Ectodermal cell (in vitro differentiated cells): Measurements from ENCODE around the gene SNX24. TPM values are rescaled to one million over a fixed set of nuclear protein-coding genes. Genes with fewer than 3 reads are reported as not detected.

Experiments used
- H3K27ac ChIP-seq: 2 replicates; pipeline ENCODE4 v1.7.0; 2013; ENCODE audit warnings: mild to moderate bottlenecking, low read depth, low read length; ENCODE audit not compliant: insufficient read depth, poor library complexity, severe bottlenecking
- H3K27me3 ChIP-seq: 2 replicates; pipeline ENCODE4 v1.7.0; 2013; ENCODE audit warnings: mild to moderate bottlenecking, low read length; ENCODE audit not compliant: insufficient read depth, control insufficient read depth, poor library complexity, severe bottlenecking
- H3K36me3 ChIP-seq: one replicate; pipeline ENCODE4 v1.7.0; 2013; ENCODE audit warnings: low read length; ENCODE audit not compliant: control insufficient read depth, insufficient read depth
- H3K4me1 ChIP-seq: one replicate; pipeline ENCODE4 v1.7.0; 2013; ENCODE audit warnings: low read length; ENCODE audit not compliant: control insufficient read depth, insufficient read depth
- H3K4me3 ChIP-seq: 2 replicates; pipeline ENCODE4 v1.7.0; 2013; ENCODE audit warnings: low read depth, low read length, control low read depth; ENCODE audit not compliant: insufficient read depth
- H3K9me3 ChIP-seq: 2 replicates; pipeline ENCODE4 v1.7.0; 2013; ENCODE audit warnings: mild to moderate bottlenecking, low read length, moderate library complexity; ENCODE audit not compliant: control insufficient read depth
- WGBS, 2 experiments: methylation state at CpG; one replicate each; pipeline ENCODE4 v1.1.7; 2013; ENCODE audit warnings: missing lambda C conversion rate in 2 of 2; 5-methylcytosine and 5-hydroxymethylcytosine counted together
- polyA plus RNA-seq, 4 experiments: library from polyadenylated mRNA; stranded (reverse); fragments of 50-300 nt; gene quantifications; one replicate each; pipeline ENCODE4 v1.2.3, GENCODE V29; 2013

The SNX24 gene, protein sequence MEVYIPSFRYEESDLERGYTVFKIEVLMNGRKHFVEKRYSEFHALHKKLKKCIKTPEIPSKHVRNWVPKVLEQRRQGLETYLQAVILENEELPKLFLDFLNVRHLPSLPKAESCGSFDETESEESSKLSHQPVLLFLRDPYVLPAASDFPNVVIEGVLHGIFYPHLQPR
- polyA plus RNA-seq (2013, experiment 1 of 4), result 14.1 TPM
- 12.8 TPM for polyA plus RNA-seq (2013, experiment 2 of 4)
- polyA plus RNA-seq (2013, experiment 3 of 4), result 10.7 TPM
- 11.9 TPM for polyA plus RNA-seq (2013, experiment 4 of 4)

DNA sequence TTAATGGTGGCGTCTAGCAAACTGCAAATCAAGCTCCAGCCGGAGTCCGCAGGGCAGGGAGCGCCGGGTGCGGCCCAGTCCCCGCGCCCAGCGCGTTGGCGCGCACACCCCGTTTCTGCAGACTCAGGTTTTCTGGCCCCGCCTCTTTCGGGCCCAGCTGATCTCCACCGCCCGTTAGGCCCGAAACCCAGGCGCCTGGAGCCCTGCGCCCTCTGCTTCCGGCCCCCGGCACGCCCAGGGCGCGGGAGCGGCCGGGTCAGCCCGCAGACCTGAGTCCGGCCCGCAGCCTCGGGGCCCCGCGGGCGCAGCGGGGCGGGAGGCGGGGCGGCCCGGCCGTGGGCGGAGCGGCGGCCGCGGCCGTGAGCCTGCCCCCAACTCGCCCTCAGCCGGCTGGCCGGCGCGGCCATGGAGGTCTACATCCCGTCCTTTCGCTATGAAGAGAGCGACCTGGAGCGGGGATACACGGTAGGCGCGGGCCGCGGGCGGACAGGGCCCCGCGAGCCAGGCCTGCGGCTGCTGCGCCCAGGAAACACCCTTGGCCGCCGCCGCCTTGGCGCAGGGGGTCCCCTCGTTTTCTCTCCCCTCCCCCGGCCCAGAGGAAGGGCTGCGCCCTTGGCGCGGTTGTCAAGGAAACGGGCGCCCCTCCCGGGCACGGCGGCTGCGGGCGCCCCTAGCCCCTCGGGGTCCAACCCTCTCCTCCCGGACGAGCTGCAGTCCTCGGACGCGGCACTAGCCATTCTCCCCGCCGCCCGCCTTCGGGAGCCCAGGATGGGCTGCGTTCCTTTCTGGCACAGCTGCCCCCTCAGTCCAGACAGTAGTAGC is at the start of gene SNX24:
SNX24 (plus strand) TSS at position 385 of the 822 bp plus-strand sequence; CDS start at position 406, 21 bp downstream.
- peaks cover 23% of the 10 kb centered on the region for H3K27me3 ChIP-seq
- peak within 1 kb of the TSS; percentile 60 for H3K4me3 ChIP-seq
- H3K4me1 ChIP-seq, result no peaks in the 10 kb centered on the region
- no peaks in the 10 kb centered on the region for H3K36me3 ChIP-seq
- H3K27ac ChIP-seq, result peak within 1 kb of the TSS; percentile 17
- WGBS, 2 experiments, result 0% methylated on average over 92 of the region's 92 CpGs
- H3K9me3 ChIP-seq, result no peaks in the 10 kb centered on the region

DNA sequence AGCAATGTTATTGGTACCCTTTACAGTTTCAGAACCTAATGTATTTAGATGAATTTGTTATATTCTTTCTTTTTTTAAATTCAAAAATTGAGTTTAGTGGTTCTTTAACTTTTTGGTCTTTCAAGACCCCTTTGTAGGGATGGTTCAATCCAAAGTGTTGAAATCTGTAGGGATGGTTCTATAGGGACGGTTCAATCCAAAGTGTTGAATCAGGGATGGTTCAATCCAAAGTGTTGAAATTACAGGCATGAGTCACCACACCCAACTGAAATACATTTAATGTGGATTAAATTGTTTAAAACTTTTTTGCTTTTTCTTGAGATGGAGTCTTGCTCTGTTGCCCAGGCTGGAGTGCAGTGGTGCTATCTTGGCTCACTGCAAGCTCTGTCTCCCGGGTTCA is 39.9 kb upstream of the SNX24 start:
- peaks cover 10% of the 10 kb centered on the region for H3K4me1 ChIP-seq
- WGBS, 2 experiments, result 93 to 97% methylated on average over 2 of the region's 2 CpGs
- H3K36me3 ChIP-seq, result no peaks in the 10 kb centered on the region
- H3K27ac ChIP-seq, result no peak overlapping the region
- H3K9me3 ChIP-seq, result no peaks in the 10 kb centered on the region
- no peak overlapping the region for H3K4me3 ChIP-seq
- H3K27me3 ChIP-seq, result no peaks in the 10 kb centered on the region

DNA sequence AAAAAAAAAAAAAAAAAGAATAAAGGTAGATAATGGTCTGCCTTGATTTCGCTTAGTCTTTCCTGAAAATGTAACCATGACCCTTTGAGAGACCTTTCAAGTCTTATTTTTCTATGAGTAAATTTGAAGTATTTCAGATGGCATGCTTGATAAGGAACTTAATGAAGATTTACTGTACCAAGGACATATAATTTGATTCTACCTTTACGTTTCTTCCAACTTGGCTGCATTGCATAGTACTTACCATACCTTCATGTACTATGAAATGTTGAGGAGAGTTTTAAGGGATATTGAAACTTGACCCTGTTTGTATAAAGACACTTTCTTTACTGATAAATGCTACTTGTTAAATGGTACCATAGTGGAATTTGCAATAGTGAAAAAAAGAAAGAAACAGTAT is 35.0 kb upstream of the SNX24 start:
- no peak overlapping the region for H3K27ac ChIP-seq
- no peaks in the 10 kb centered on the region for H3K27me3 ChIP-seq
- H3K4me1 ChIP-seq, result peaks cover 10% of the 10 kb centered on the region
- WGBS, 2 experiments, result 100% methylated on average over 1 of the region's 2 CpGs; no CpG with 5 or more reads in 1 of the 2 experiments
- H3K9me3 ChIP-seq, result no peaks in the 10 kb centered on the region
- no peaks in the 10 kb centered on the region for H3K36me3 ChIP-seq
- no peak overlapping the region for H3K4me3 ChIP-seq

DNA sequence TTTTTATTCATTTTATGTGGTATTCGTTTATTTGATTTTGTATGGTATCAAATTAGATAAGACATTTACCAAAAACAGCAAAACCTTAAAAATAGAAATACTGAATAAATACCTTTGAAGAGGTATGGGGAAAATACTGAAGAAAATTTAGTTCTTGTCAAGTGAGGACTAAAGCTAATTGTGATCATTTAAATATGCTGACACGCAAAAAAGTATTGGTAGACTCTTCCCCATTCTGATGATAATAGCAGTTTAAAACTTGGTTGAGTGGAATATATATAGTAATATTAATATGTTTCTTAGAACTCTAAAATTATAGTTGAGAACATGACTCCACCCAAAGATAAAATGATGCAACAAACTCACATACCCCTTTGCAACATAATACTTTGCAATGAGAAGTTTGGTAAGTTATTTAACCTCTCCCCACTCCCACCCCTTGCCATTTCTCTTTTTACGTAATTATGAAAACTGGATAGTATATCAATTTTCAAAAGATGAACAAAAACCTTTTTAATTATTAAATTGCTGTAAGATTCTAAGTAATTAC is 30.1 kb upstream of the SNX24 start:
- no peaks in the 10 kb centered on the region for H3K9me3 ChIP-seq
- WGBS, 2 experiments, result 100% methylated on average over 1 of the region's 3 CpGs

DNA sequence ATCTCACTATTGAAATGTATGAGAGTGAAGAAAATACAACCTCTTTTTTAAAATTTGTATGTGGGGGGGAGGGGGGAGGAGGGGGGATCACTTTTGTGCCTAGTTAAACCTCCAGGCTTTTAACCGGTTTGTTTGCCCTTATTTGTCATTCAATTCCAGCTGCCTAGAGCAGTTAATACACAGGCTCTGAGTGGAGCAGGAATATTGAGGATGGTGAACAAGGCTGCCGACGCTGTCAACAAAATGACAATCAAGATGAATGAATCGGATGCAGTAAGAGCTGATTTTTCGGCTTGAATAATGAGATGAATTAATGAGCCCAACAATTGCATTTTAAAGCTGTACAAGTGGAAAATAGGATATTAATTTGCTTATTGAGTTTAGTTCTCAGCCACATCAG is 28.7 kb upstream of the SNX24 start:
- WGBS, 2 experiments, result 47 to 49% methylated on average over 5 of the region's 5 CpGs
- Histone ChIP-seq H3K27me3 (no peaks in the 10 kb centered on the region), H3K36me3 (peaks cover 21% of the 10 kb centered on the region), H3K4me3 (no peak overlapping the region), H3K4me1 (peaks cover 5% of the 10 kb centered on the region), H3K9me3 (no peaks in the 10 kb centered on the region), H3K27ac (no peak overlapping the region)

More for the DNA sequence above, 30.1 kb upstream of the SNX24 start:
- H3K36me3 ChIP-seq, result peaks cover 14% of the 10 kb centered on the region
- H3K4me3 ChIP-seq, result no peak overlapping the region
- H3K27ac ChIP-seq, result no peak overlapping the region
- H3K27me3 ChIP-seq, result no peaks in the 10 kb centered on the region
- peaks cover 5% of the 10 kb centered on the region for H3K4me1 ChIP-seq

DNA sequence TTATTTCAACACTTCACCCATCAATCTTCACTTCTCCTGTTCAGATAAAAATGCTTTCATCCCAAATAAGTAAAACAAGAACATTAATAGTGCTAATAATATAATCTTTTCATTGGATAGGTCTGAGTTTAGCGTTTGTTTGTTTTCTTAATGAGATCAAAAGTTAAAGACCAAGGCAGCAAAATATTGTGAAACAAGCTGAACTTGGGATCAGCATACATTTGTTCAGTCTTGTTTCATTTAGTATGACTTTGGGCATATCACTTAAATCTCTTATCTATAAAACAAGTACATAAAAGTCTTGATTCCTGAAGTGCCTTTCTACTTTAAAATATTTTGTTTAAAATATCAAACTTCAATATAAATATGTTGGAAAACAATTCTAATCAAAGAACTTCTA is 13.4 kb upstream of the SNX24 start:
- Histone ChIP-seq H3K4me3 (no peak overlapping the region), H3K27ac (no peak overlapping the region), H3K4me1 (peaks cover 8% of the 10 kb centered on the region), H3K9me3 (no peaks in the 10 kb centered on the region), H3K36me3 (peaks cover 7% of the 10 kb centered on the region), H3K27me3 (no peaks in the 10 kb centered on the region)
- 100% methylated on average over 1 of the region's 1 CpG for WGBS, 2 experiments

DNA sequence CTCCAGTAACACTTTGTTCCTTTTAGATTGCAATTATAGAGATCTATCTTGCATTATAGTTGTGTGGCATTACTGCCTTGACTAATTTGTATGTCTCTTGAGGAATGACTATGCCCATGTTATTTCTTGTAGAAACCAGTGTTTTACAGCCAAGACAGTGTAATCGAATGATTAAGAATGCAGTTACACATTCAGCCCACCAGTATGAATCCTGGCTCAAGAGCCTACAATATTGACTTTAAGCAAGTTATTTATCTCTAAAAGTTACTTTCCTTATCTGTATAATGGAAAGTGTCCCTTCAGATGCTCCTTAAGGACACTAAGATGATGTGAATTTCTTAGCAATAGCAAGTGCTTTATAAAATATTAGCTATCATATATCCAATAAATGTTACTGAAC is 9.7 kb upstream of the SNX24 start:
- Histone ChIP-seq H3K4me1 (peaks cover 8% of the 10 kb centered on the region), H3K27ac (no peak overlapping the region), H3K4me3 (no peak overlapping the region), H3K27me3 (no peaks in the 10 kb centered on the region), H3K36me3 (no peaks in the 10 kb centered on the region), H3K9me3 (no peaks in the 10 kb centered on the region)
- 88 to 93% methylated on average over 1 of the region's 1 CpG for WGBS, 2 experiments

DNA sequence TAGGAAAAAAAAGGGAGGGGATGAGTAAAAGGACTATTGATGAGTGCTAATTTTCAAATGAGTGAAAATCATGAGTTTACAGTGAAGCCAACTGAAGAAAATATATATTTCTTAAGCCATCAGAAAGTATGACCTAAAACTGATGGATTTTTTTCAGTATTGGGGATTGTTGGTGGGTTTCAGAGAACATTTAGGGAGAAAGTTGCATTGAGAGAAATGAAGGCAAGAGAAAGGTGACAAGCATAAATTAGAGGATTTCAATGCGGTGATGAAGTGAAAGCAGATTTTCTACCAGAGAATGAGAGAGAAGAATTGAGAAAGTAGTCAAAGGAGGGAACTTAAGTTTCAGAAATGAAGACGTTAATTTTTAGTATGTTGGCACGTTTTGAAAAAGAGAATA is 8.5 kb upstream of the SNX24 start:
- no peaks in the 10 kb centered on the region for H3K27me3 ChIP-seq
- no peak overlapping the region for H3K27ac ChIP-seq
- WGBS, 2 experiments, result 95 to 98% methylated on average over 3 of the region's 3 CpGs
- H3K36me3 ChIP-seq, result no peaks in the 10 kb centered on the region
- H3K9me3 ChIP-seq, result no peaks in the 10 kb centered on the region
- H3K4me1 ChIP-seq, result peaks cover 8% of the 10 kb centered on the region
- H3K4me3 ChIP-seq, result no peak overlapping the region

DNA sequence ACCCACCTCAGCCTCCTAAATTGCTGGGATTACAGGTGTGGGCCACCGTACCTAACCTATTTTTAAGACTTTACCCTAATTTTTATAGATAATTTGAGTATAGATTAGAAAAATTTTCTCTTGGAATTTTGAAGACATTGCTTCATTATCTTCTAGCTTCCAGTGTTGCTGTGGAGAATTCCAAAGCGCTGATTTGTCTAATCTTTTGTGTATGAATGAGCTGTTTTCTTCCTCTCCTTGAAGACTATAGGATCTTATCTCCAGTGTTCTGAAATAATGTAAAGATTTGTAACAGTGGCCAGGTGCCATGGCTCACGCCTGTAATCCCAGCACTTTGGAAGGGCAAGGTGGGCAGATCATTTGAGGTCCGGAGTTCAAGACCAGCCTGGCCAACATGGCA is 5.7 kb upstream of the SNX24 start:
- Histone ChIP-seq H3K4me3 (no peak overlapping the region), H3K36me3 (no peaks in the 10 kb centered on the region), H3K27ac (no peak overlapping the region), H3K9me3 (no peaks in the 10 kb centered on the region), H3K4me1 (peaks cover 8% of the 10 kb centered on the region), H3K27me3 (peaks cover 11% of the 10 kb centered on the region)
- WGBS, 2 experiments, result 92 to 94% methylated on average over 3 of the region's 4 CpGs

DNA sequence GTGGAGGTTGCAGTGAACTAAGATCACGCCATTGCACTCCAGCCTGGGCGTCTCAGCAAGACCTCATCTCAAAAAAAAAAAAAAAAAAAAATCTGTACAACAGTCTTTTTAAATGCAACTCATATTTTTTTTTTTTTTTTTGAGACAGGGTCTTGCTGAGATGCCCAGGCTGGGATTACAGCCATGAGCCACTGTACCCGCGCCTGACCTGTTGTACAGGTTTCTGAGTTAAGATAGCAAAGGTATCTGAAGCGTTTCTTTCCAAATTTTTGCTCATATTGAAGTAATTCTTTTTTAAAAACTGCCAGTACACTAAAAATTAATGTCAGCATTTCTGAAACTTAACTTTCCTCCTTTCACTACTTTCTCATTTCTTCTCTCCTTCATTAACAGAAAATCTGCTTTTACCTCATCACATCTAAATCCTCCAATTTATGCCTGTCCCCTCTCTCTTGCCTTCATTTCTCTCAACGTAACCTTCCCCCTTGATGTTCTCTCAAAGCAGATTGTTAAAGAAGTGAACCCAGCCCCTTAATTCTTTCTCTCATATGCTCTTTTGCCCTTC is 3.3 kb upstream of the SNX24 start:
- no peak overlapping the region for H3K4me3 ChIP-seq
- WGBS, 2 experiments, result 93 to 98% methylated on average over 6 of the region's 6 CpGs
- H3K4me1 ChIP-seq, result no peaks in the 10 kb centered on the region

More for the DNA sequence above, 3.3 kb upstream of the SNX24 start:
- Histone ChIP-seq H3K27ac (no peak overlapping the region), H3K9me3 (no peaks in the 10 kb centered on the region), H3K27me3 (peaks cover 23% of the 10 kb centered on the region), H3K36me3 (no peaks in the 10 kb centered on the region)
